GM12892 (cell line): Measurements from ENCODE around the gene TNXB.
"Not testable (repeated sequence)": the region's sequence is repeated elsewhere in the genome, so short reads cannot be mapped to it uniquely, and the experiment has no call there.

Source experiments
- POLR2A ChIP-seq: IDR thresholded peaks from 2 replicates; pipeline ENCODE4 v1.6.1; 2011; ENCODE audit warnings: low read depth, low read length, control low read depth
- POLR2AphosphoS5 ChIP-seq: IDR thresholded peaks from 2 replicates; pipeline ENCODE4 v1.6.1; 2011; ENCODE audit warnings: low read depth, low read length, control low read depth
- TAF1 ChIP-seq: IDR thresholded peaks from 2 replicates; pipeline ENCODE4 v1.6.1; 2011; ENCODE audit warnings: low read depth, mild to moderate bottlenecking, control low read depth, low read length, borderline replicate concordance

DNA sequence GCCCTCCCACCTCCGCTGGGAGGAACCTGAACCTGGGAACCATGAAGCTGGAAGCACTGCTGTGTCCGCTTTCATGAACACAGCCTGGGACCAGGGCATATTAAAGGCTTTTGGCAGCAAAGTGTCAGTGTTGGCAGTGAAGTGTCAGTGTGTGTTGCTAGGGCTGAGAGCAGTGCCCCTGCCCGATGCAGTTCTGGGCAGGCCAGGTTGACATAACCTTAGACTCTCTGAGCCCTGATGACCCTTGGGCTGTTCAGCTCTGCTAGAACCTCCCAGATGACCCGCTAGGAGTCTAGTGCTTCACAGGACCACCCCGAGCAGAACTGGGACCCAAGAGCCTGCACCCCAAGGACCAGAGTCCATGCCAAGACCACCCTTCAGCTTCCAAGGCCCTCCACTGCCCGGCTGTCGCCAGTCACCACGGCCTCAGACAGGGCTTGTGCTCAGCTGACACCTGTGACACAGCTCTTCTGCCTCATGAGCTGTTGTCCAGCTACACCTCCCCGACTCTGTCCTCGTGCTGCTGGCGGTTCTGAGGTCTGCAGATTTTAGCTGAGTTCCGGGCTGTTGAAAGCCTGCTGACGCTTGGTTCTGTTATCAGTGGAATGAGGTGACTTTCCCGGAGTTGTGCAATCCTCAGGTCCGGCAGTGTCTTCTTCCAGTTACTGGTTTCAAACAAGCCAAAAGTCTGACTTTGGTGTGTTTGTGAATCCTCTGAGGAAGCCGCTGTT lies 73.7 kb downstream of the TNXB start:
- TF ChIP-seq POLR2AphosphoS5, POLR2A, TAF1: not testable (repeated sequence)
